DOHH2 (cell line): Measurements from ENCODE around the gene FAM234B.

ENCODE experiments used
- CTCF ChIP-seq: fragments of 200-600 bp; sonication (generic); IDR thresholded peaks from one replicate; pipeline ENCODE4 v1.5.1; 2014; ENCODE audit warnings: antibody characterized with exemption, mild to moderate bottlenecking, low read depth, low read length; ENCODE audit not compliant: poor library complexity, severe bottlenecking
- EZH2phosphoT487 ChIP-seq: fragments of 200-600 bp; sonication (generic); IDR thresholded peaks from 2 replicates; pipeline ENCODE4 v1.6.1; 2017; ENCODE audit warnings: borderline replicate concordance, mild to moderate bottlenecking, antibody characterized with exemption, low read length, moderate library complexity, mixed read lengths

GRCh38 chr12:12997734-12998133 is 46.4 kb upstream of the FAM234B start:
- TF ChIP-seq CTCF (no peak), EZH2phosphoT487 (no peak)
